ENCODE results near the gene DPM3. TPM values are rescaled to one million over a fixed set of nuclear protein-coding genes. Genes with fewer than 3 reads are reported as not detected.
"Not testable (repeated sequence)": the region's sequence is repeated elsewhere in the genome, so short reads cannot be mapped to it uniquely, and the experiment has no call there.

Gene DPM3
- total RNA-seq, 1 donor from 2014 or later = 43.7 TPM

- peak overlapping the region; percentile 19 for H3K4me3 Mint-ChIP-seq
- peaks cover 19% of the 10 kb centered on the region for H3K4me1 Mint-ChIP-seq (ENCODE audit: low read depth)
- intact Hi-C loops (cut with micrococcal nuclease) = loop anchor here (5.0 kb wide), 2 partner anchors 33 to 42 kb away; no protein-coding TSS in a partner anchor
- H3K27me3 Mint-ChIP-seq (ENCODE audit: insufficient read depth) = peaks cover 54% of the 10 kb centered on the region
- peaks cover 2% of the 10 kb centered on the region for H3K36me3 Mint-ChIP-seq (ENCODE audit: low read depth)
- no peak overlapping the region for H3K27ac Mint-ChIP-seq
- no peak for DNase-seq (ENCODE audit: low spot score)
- H3K9me3 Mint-ChIP-seq = no peaks in the 10 kb centered on the region
Observed at GRCh38 chr1:155125511-155125945, 14.8 kb downstream of the DPM3 start.

GRCh38 chr1:155124503-155125463 lies 15.5 kb downstream of the DPM3 start:
- H3K27ac Mint-ChIP-seq = no peak overlapping the region
- H3K27me3 Mint-ChIP-seq (ENCODE audit: insufficient read depth) = peaks cover 56% of the 10 kb centered on the region
- peaks cover 19% of the 10 kb centered on the region for H3K4me1 Mint-ChIP-seq (ENCODE audit: low read depth)
- intact Hi-C loops (cut with micrococcal nuclease) = loop anchor here (5.0 kb wide), 2 partner anchors 32 to 43 kb away; no protein-coding TSS in a partner anchor
- no peak overlapping the region for H3K4me3 Mint-ChIP-seq
- H3K9me3 Mint-ChIP-seq = no peaks in the 10 kb centered on the region
- peaks cover 2% of the 10 kb centered on the region for H3K36me3 Mint-ChIP-seq (ENCODE audit: low read depth)
- DNase-seq (ENCODE audit: low spot score) = no peak

- H3K9me3 Mint-ChIP-seq = no peaks in the 10 kb centered on the region
Observed at GRCh38 chr1:155123801-155124200, 16.5 kb downstream of the DPM3 start.

DNA sequence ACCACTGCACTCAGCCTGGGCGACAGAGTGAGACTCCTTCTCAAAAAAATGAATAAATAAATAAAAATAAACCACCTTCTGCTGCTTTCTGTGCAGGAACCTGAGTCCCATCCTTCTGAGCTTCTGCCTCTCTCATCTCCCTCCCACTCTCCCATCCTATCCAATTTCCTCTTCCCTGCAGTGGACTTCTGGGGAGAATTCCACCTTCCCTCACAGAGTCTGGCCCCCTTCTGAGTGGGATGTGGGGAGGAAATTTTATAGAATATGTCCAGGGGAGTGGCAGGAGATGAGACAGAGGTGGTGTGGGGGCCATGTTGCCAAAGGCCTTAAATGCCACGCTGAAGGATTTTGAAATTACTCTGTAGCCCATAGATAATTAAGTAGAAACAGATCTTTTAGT lies 18.0 kb downstream of the DPM3 start:
- Mint-ChIP-seq H3K4me1 (ENCODE audit: low read depth) (peaks cover 8% of the 10 kb centered on the region), H3K36me3 (ENCODE audit: low read depth) (peaks cover 2% of the 10 kb centered on the region), H3K27ac (no peak overlapping the region), H3K9me3 (no peaks in the 10 kb centered on the region), H3K4me3 (no peak overlapping the region), H3K27me3 (ENCODE audit: insufficient read depth) (peaks cover 43% of the 10 kb centered on the region)
- intact Hi-C loops (cut with micrococcal nuclease) = no loop called here
- DNase-seq (ENCODE audit: low spot score) = no peak

More at GRCh38 chr1:155123801-155124200, 16.5 kb downstream of the DPM3 start:
- H3K4me3 Mint-ChIP-seq = no peak overlapping the region
- intact Hi-C loops (cut with micrococcal nuclease) = no loop called here
- no peak for DNase-seq (ENCODE audit: low spot score)
- peaks cover 2% of the 10 kb centered on the region for H3K36me3 Mint-ChIP-seq (ENCODE audit: low read depth)
- no peak overlapping the region for H3K27ac Mint-ChIP-seq
- H3K27me3 Mint-ChIP-seq (ENCODE audit: insufficient read depth) = peaks cover 52% of the 10 kb centered on the region
- H3K4me1 Mint-ChIP-seq (ENCODE audit: low read depth) = peaks cover 19% of the 10 kb centered on the region

DNA sequence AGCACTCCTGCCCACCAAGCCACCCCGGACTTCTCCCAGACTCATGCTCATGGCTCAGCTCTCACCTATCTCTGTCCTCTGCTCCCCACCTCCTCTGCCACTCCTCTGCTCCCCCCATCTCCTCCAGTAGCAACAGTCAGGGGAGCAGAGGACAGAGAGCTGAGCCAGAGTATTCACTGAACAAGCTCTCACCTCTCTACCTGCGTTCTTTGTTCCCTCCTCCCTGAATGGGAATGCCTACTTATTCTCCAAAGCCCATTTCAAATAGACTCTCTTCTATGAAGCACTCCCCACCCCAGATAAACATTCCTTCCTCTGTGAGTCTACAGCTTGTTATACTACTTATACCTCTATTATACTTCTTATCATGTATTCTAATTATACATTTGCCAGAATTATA lies 19.1 kb downstream of the DPM3 start:
- H3K27ac Mint-ChIP-seq = no peak overlapping the region
- H3K36me3 Mint-ChIP-seq (ENCODE audit: low read depth) = no peaks in the 10 kb centered on the region
- H3K27me3 Mint-ChIP-seq (ENCODE audit: insufficient read depth) = peaks cover 40% of the 10 kb centered on the region
- H3K9me3 Mint-ChIP-seq = no peaks in the 10 kb centered on the region
- H3K4me3 Mint-ChIP-seq = no peak overlapping the region
- no peaks in the 10 kb centered on the region for H3K4me1 Mint-ChIP-seq (ENCODE audit: low read depth)
- no peak for DNase-seq (ENCODE audit: low spot score)
- intact Hi-C loops (cut with micrococcal nuclease) = no loop called here

DNA sequence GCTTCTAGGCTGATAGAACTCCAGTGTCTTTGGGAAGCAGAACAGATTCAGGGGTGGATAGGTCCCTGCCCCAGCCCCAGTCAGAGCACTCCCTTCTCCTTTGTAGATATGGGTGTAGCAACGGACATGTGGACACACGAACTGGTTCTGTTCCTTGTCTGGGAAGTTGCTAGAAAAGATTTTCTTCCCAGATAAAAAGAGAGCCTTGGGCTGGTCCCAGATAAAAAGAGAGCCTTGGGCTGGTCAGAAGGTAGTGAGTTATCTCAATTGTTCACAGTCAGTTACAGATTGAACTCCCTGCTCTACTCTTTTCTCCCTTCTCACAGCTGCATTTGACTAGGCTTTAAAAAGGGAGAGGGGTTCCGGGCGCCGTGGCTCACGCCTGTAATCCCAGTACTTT lies 20.1 kb downstream of the DPM3 start:
- H3K9me3 Mint-ChIP-seq = no peaks in the 10 kb centered on the region
- H3K27me3 Mint-ChIP-seq (ENCODE audit: insufficient read depth) = peaks cover 33% of the 10 kb centered on the region
- intact Hi-C loops (cut with micrococcal nuclease) = no loop called here

DNA sequence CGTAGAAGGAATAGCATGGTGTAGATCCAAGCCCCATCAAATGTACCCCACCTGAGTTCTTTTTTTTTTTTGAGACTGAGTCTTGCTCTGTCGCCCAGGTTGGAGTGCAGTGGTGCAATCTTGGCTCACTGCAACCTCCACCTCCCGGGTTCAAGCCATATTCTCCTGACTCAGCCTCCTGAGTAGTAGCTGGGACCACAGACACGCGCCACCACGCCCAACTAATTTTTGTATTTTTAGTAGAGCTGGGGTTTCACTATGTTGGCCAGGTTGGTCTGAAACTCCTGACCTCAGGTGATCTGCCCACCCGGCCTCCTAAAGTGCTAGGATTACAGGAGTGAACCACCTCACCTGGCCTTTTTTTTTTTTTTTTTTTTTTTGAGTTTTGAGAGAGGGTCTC lies 22.2 kb downstream of the DPM3 start:
- H3K27ac Mint-ChIP-seq; H3K4me3 Mint-ChIP-seq; DNase-seq (ENCODE audit: low spot score); H3K36me3 Mint-ChIP-seq (ENCODE audit: low read depth); H3K4me1 Mint-ChIP-seq (ENCODE audit: low read depth); intact Hi-C loops (cut with micrococcal nuclease); H3K9me3 Mint-ChIP-seq: not testable (repeated sequence)
- H3K27me3 Mint-ChIP-seq (ENCODE audit: insufficient read depth) = peaks cover 27% of the 10 kb centered on the region

More for the DNA sequence above, 20.1 kb downstream of the DPM3 start:
- Mint-ChIP-seq H3K4me3 (no peak overlapping the region), H3K36me3 (ENCODE audit: low read depth) (no peaks in the 10 kb centered on the region), H3K4me1 (ENCODE audit: low read depth) (no peaks in the 10 kb centered on the region), H3K27ac (no peak overlapping the region)
- DNase-seq (ENCODE audit: low spot score) = no peak

DNA sequence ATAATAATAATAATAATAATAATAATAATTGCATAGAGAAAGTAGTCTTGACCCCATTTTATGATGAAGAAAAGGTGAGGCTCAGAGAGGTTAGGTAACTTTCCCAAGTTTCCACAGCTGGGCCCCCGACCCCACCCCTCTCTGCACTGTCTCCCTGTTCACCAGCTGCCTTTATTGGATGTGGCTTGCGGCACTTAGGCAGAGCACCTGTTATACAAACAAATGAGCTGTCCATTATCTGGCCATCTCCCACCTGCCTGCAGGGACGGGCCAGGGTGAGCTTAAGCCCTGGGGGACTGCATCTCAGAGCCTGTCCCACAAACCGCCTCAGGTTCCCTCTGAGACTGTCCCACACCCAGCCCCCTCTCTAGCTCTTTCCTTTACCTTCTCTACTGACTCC lies 22.7 kb downstream of the DPM3 start:
- Mint-ChIP-seq H3K4me3 (no peak overlapping the region), H3K27me3 (ENCODE audit: insufficient read depth) (peaks cover 27% of the 10 kb centered on the region), H3K4me1 (ENCODE audit: low read depth) (no peaks in the 10 kb centered on the region)

GRCh38 chr1:155116113-155116764 lies 24.1 kb downstream of the DPM3 start:
- no peak for DNase-seq (ENCODE audit: low spot score)
- Mint-ChIP-seq H3K36me3 (ENCODE audit: low read depth) (no peaks in the 10 kb centered on the region), H3K27ac (no peak overlapping the region), H3K4me1 (ENCODE audit: low read depth) (no peaks in the 10 kb centered on the region), H3K4me3 (no peak overlapping the region), H3K9me3 (no peaks in the 10 kb centered on the region), H3K27me3 (ENCODE audit: insufficient read depth) (peaks cover 21% of the 10 kb centered on the region)
- intact Hi-C loops (cut with micrococcal nuclease) = no loop called here

More for the DNA sequence above, 22.7 kb downstream of the DPM3 start:
- no peak overlapping the region for H3K27ac Mint-ChIP-seq
- no peaks in the 10 kb centered on the region for H3K9me3 Mint-ChIP-seq
- no peaks in the 10 kb centered on the region for H3K36me3 Mint-ChIP-seq (ENCODE audit: low read depth)
- intact Hi-C loops (cut with micrococcal nuclease) = no loop called here
- no peak for DNase-seq (ENCODE audit: low spot score)

DNA sequence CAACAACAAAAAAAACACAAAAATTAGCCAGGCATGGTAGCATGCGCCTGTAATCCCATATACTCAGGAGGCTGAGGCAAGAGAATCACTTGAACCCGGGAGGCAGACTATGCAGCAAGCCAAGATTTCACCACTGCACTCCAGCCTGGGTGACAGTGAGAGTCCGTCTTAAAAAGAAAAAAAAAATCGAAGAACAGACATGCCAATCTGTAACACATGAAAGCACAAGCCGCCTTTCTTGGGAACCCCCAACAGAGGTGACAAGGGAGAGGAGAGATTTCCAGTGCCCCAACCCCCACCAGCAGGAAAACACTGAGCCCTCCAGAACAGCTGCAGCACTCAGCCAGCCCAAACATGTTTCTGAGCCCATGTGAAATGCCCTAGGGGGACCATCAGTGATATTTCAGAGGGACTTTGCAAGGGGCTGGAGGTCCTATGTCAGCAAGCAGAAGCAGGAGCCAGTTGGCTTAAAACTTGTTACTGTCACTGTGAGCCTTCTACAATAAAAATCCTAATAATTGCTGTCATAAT lies 26.8 kb downstream of the DPM3 start:
- intact Hi-C loops (cut with micrococcal nuclease) = no loop called here
- no peaks in the 10 kb centered on the region for H3K4me1 Mint-ChIP-seq (ENCODE audit: low read depth)
- peaks cover 13% of the 10 kb centered on the region for H3K27me3 Mint-ChIP-seq (ENCODE audit: insufficient read depth)
- H3K36me3 Mint-ChIP-seq (ENCODE audit: low read depth) = no peaks in the 10 kb centered on the region
- H3K4me3 Mint-ChIP-seq = no peak overlapping the region
- H3K27ac Mint-ChIP-seq = no peak overlapping the region
- no peaks in the 10 kb centered on the region for H3K9me3 Mint-ChIP-seq
- no peak for DNase-seq (ENCODE audit: low spot score)

DNA sequence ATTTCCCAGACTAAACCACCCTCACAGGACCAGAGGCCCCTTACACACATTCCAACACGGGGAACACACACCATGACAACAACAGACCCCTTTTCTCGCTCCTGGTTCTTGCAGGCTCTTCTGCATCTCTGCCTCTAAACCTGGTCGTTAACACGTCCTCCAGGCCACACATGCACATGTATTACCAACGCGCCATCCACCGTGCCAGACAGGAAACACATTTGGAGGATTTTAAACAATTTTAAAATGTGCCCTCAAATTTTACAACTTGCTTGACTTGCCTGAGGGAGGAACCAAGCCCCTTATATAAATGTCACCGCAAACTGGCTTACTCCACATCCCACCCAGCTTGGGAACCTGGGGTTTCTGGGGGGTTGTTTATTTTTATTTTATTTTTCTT lies 29.5 kb downstream of the DPM3 start:
- Mint-ChIP-seq H3K36me3 (ENCODE audit: low read depth) (no peaks in the 10 kb centered on the region), H3K27me3 (ENCODE audit: insufficient read depth) (peaks cover 7% of the 10 kb centered on the region), H3K4me3 (no peak overlapping the region), H3K4me1 (ENCODE audit: low read depth) (no peaks in the 10 kb centered on the region), H3K9me3 (no peaks in the 10 kb centered on the region), H3K27ac (no peak overlapping the region)
- DNase-seq (ENCODE audit: low spot score) = no peak
- intact Hi-C loops (cut with micrococcal nuclease) = no loop called here

GRCh38 chr1:155110381-155110780 lies 29.9 kb downstream of the DPM3 start:
- intact Hi-C loops (cut with micrococcal nuclease) = no loop called here
- no peak for DNase-seq (ENCODE audit: low spot score)
- Mint-ChIP-seq H3K36me3 (ENCODE audit: low read depth) (no peaks in the 10 kb centered on the region), H3K9me3 (no peaks in the 10 kb centered on the region), H3K27me3 (ENCODE audit: insufficient read depth) (peaks cover 7% of the 10 kb centered on the region), H3K4me3 (no peak overlapping the region), H3K27ac (no peak overlapping the region), H3K4me1 (ENCODE audit: low read depth) (no peaks in the 10 kb centered on the region)

DNA sequence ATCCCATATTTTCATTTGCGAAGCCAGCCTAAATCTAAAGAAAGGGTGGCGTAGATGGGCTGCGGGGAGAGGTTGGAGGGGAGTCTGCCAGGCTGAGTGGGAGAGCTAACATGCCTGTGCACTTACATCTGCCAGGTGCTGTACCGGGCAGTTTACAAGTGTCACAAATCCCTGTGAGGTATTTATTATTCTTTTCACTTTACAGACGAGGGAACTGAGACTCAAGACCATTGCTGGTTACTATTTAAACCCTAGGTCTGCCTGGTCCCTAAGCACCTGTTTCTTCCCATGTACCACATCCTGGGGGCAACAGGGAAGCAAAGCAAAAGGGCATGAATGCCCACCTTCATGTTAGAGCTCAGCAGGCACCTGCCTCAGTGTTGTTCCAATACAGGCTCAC lies 32.0 kb downstream of the DPM3 start:
- Mint-ChIP-seq H3K27ac (no peak overlapping the region), H3K4me1 (ENCODE audit: low read depth) (no peaks in the 10 kb centered on the region), H3K27me3 (ENCODE audit: insufficient read depth) (peaks cover 11% of the 10 kb centered on the region), H3K9me3 (no peaks in the 10 kb centered on the region), H3K36me3 (ENCODE audit: low read depth) (no peaks in the 10 kb centered on the region), H3K4me3 (no peak overlapping the region)
- no peak for DNase-seq (ENCODE audit: low spot score)
- intact Hi-C loops (cut with micrococcal nuclease) = no loop called here
